Stimulated activated naive CD8-positive, alpha-beta T cell treated with anti-CD3 and anti-CD28 coated beads, Interleukin-15, amount 100 ng/mL, for 72 hours (primary cell): Measurements from ENCODE around the gene C20orf173.
"Not testable (repeated sequence)": the region's sequence is repeated elsewhere in the genome, so short reads cannot be mapped to it uniquely, and the experiment has no call there.

Source experiments
- ATAC-seq: fragments of 150-1000 bp; cut with Tn5 transposase; 2 replicates; pipeline ENCODE4 v1.10.0; 2021; ENCODE audit warnings: mild to moderate bottlenecking, moderate library complexity
- DNase-seq, 2 donors: peaks; one replicate each; pipeline ENCODE4 v3.0.0; 2021 to 2022
- H3K27ac Mint-ChIP-seq, 2 donors: one replicate each; pipeline ENCODE4 v1.8.0; 2022; ENCODE audit warnings: mild to moderate bottlenecking in 2 of 2, mixed read lengths in 2 of 2, moderate library complexity in 2 of 2
- H3K27me3 Mint-ChIP-seq: one replicate; pipeline ENCODE4 v1.8.0; 2022; ENCODE audit warnings: mixed read lengths
- H3K4me1 Mint-ChIP-seq: one replicate; pipeline ENCODE4 v1.8.0; 2022; ENCODE audit warnings: mild to moderate bottlenecking, mixed read lengths
- H3K4me3 Mint-ChIP-seq, 2 donors: one replicate each; pipeline ENCODE4 v1.8.0; 2022; ENCODE audit warnings: mild to moderate bottlenecking in 2 of 2, mixed read lengths in 2 of 2, moderate library complexity in 1 of 2
- H3K9me3 Mint-ChIP-seq, 2 donors: one replicate each; pipeline ENCODE4 v1.8.0; 2022; ENCODE audit warnings: mixed read lengths in 2 of 2

Gene C20orf173

GRCh38 chr20:35558451-35558850 lies 29.0 kb upstream of the C20orf173 start:
- ATAC-seq (no peak), DNase-seq (no peak)
- no peaks in the 10 kb centered on the region for H3K27me3 Mint-ChIP-seq
- H3K4me1 Mint-ChIP-seq, result no peaks in the 10 kb centered on the region
- no peaks in the 10 kb centered on the region for H3K9me3 Mint-ChIP-seq
- no peak overlapping the region for H3K4me3 Mint-ChIP-seq
- H3K27ac Mint-ChIP-seq, result no peak overlapping the region

GRCh38 chr20:35556871-35557270 lies 27.4 kb upstream of the C20orf173 start:
- no peak for DNase-seq
- Mint-ChIP-seq H3K4me1 (no peaks in the 10 kb centered on the region), H3K27me3 (no peaks in the 10 kb centered on the region), H3K9me3 (no peaks in the 10 kb centered on the region), H3K4me3 (no peak overlapping the region), H3K27ac (no peak overlapping the region)
- ATAC-seq, result no peak

GRCh38 chr20:35555951-35556645 lies 26.6 kb upstream of the C20orf173 start:
- ATAC-seq (no peak), DNase-seq (no peak)
- H3K9me3 Mint-ChIP-seq, result no peaks in the 10 kb centered on the region
- no peaks in the 10 kb centered on the region for H3K4me1 Mint-ChIP-seq
- H3K27ac Mint-ChIP-seq, result no peak overlapping the region
- H3K27me3 Mint-ChIP-seq, result no peaks in the 10 kb centered on the region
- no peak overlapping the region for H3K4me3 Mint-ChIP-seq

- H3K4me1 Mint-ChIP-seq, H3K27me3 Mint-ChIP-seq, ATAC-seq, H3K9me3 Mint-ChIP-seq, H3K27ac Mint-ChIP-seq, DNase-seq, H3K4me3 Mint-ChIP-seq: not testable (repeated sequence)
Measured at GRCh38 chr20:35555461-35555860, 26.0 kb upstream of the C20orf173 start.

- Mint-ChIP-seq H3K27ac (no peak overlapping the region), H3K4me1 (no peaks in the 10 kb centered on the region), H3K27me3 (no peaks in the 10 kb centered on the region), H3K9me3 (no peaks in the 10 kb centered on the region), H3K4me3 (no peak overlapping the region)
- DNase-seq (no peak), ATAC-seq (no peak)
Measured at GRCh38 chr20:35552914-35553313, 23.5 kb upstream of the C20orf173 start.

- ATAC-seq, result no peak
- no peaks in the 10 kb centered on the region for H3K4me1 Mint-ChIP-seq
Measured at GRCh38 chr20:35551503-35551902, 22.1 kb upstream of the C20orf173 start.

GRCh38 chr20:35547329-35547728 lies 17.9 kb upstream of the C20orf173 start:
- no peaks in the 10 kb centered on the region for H3K27me3 Mint-ChIP-seq

More at GRCh38 chr20:35551503-35551902, 22.1 kb upstream of the C20orf173 start:
- H3K27me3 Mint-ChIP-seq, result no peaks in the 10 kb centered on the region
- H3K9me3 Mint-ChIP-seq, result no peaks in the 10 kb centered on the region
- no peak overlapping the region for H3K27ac Mint-ChIP-seq
- no peak overlapping the region for H3K4me3 Mint-ChIP-seq
- DNase-seq, result no peak

GRCh38 chr20:35546127-35546526 lies 16.7 kb upstream of the C20orf173 start:
- no peaks in the 10 kb centered on the region for H3K27me3 Mint-ChIP-seq
- peaks cover 10% of the 10 kb centered on the region for H3K4me1 Mint-ChIP-seq
- no peak overlapping the region for H3K27ac Mint-ChIP-seq
- ATAC-seq, result no peak
- no peak for DNase-seq
- no peaks in the 10 kb centered on the region for H3K9me3 Mint-ChIP-seq
- H3K4me3 Mint-ChIP-seq, result no peak overlapping the region

More at GRCh38 chr20:35547329-35547728, 17.9 kb upstream of the C20orf173 start:
- ATAC-seq (no peak), DNase-seq (no peak)
- Mint-ChIP-seq H3K4me1 (peaks cover 6% of the 10 kb centered on the region), H3K4me3 (no peak overlapping the region), H3K27ac (no peak overlapping the region), H3K9me3 (no peaks in the 10 kb centered on the region)

GRCh38 chr20:35544941-35545340 lies 15.5 kb upstream of the C20orf173 start:
- peaks cover 13% of the 10 kb centered on the region for H3K4me1 Mint-ChIP-seq
- ATAC-seq, H3K27ac Mint-ChIP-seq, H3K4me3 Mint-ChIP-seq, DNase-seq, H3K9me3 Mint-ChIP-seq, H3K27me3 Mint-ChIP-seq: not testable (repeated sequence)

- H3K9me3 Mint-ChIP-seq, result no peaks in the 10 kb centered on the region
- H3K4me1 Mint-ChIP-seq, result peaks cover 13% of the 10 kb centered on the region
- no peak for DNase-seq
- no peaks in the 10 kb centered on the region for H3K27me3 Mint-ChIP-seq
- ATAC-seq, result no peak
- H3K27ac Mint-ChIP-seq, result no peak overlapping the region
- H3K4me3 Mint-ChIP-seq, result no peak overlapping the region
Measured at GRCh38 chr20:35544436-35544835, 15.0 kb upstream of the C20orf173 start.

GRCh38 chr20:35542990-35543389 lies 13.5 kb upstream of the C20orf173 start:
- Mint-ChIP-seq H3K27me3 (no peaks in the 10 kb centered on the region), H3K4me1 (peaks cover 13% of the 10 kb centered on the region), H3K27ac (no peak overlapping the region), H3K9me3 (no peaks in the 10 kb centered on the region), H3K4me3 (peak overlapping the region; percentile 92 to 93)
- DNase-seq (no peak), ATAC-seq (no peak)

GRCh38 chr20:35541783-35542662 lies 12.6 kb upstream of the C20orf173 start, which contains the start of gene ERGIC3:
ERGIC3 (plus strand) TSS chr20:35542078; CDS start chr20:35542098, 20 bp downstream.
- no peaks in the 10 kb centered on the region for H3K27me3 Mint-ChIP-seq
- H3K9me3 Mint-ChIP-seq, result no peaks in the 10 kb centered on the region
- ATAC-seq (peak; percentile 99), DNase-seq (peak; percentile 97 to 98)
- peak within 1 kb of the TSS; percentile 97 for H3K27ac Mint-ChIP-seq
- H3K4me3 Mint-ChIP-seq, result peak within 1 kb of the TSS; percentile 92 to 93
- peaks cover 13% of the 10 kb centered on the region for H3K4me1 Mint-ChIP-seq

GRCh38 chr20:35541118-35541782 lies 11.8 kb upstream of the C20orf173 start:
- H3K27ac Mint-ChIP-seq, result peak overlapping the region in 1 of 2 donors; percentile 97
- H3K27me3 Mint-ChIP-seq, result no peaks in the 10 kb centered on the region
- no peaks in the 10 kb centered on the region for H3K9me3 Mint-ChIP-seq
- H3K4me3 Mint-ChIP-seq, result peak overlapping the region; percentile 92 to 93
- ATAC-seq (no peak), DNase-seq (no peak)
- peaks cover 13% of the 10 kb centered on the region for H3K4me1 Mint-ChIP-seq

- peak overlapping the region in 1 of 2 donors; percentile 15 for H3K4me3 Mint-ChIP-seq
- DNase-seq, result peak; percentile 21 to 25
Measured at GRCh38 chr20:35539756-35540212, 10.3 kb upstream of the C20orf173 start.

GRCh38 chr20:35527122-35527769 lies 2.2 kb downstream of the C20orf173 start:
- peak overlapping the region in 1 of 2 donors; percentile 75 for H3K27ac Mint-ChIP-seq
- H3K4me1 Mint-ChIP-seq, result no peaks in the 10 kb centered on the region
- no peaks in the 10 kb centered on the region for H3K27me3 Mint-ChIP-seq
- H3K4me3 Mint-ChIP-seq, result no peak overlapping the region
- H3K9me3 Mint-ChIP-seq, result no peaks in the 10 kb centered on the region
- ATAC-seq, result no peak
- no peak for DNase-seq

More at GRCh38 chr20:35539756-35540212, 10.3 kb upstream of the C20orf173 start:
- H3K27ac Mint-ChIP-seq, result no peak overlapping the region
- peaks cover 13% of the 10 kb centered on the region for H3K4me1 Mint-ChIP-seq
- no peaks in the 10 kb centered on the region for H3K27me3 Mint-ChIP-seq
- ATAC-seq, result no peak
- H3K9me3 Mint-ChIP-seq, result no peaks in the 10 kb centered on the region
